Skeletal muscle satellite cell (primary cell): ENCODE data around the gene ZMPSTE24. TPM values are rescaled to one million over a fixed set of nuclear protein-coding genes. Genes with fewer than 3 reads are reported as not detected.
"Not testable (repeated sequence)": the region's sequence is repeated elsewhere in the genome, so short reads cannot be mapped to it uniquely, and the experiment has no call there.

Experiments
- H3K27me3 ChIP-seq: 2 replicates; pipeline ENCODE4 v1.7.0; 2013; ENCODE audit warnings: low read length; ENCODE audit not compliant: control insufficient read depth, insufficient read depth
- H3K36me3 ChIP-seq: 2 replicates; pipeline ENCODE4 v1.7.0; 2013; ENCODE audit warnings: mild to moderate bottlenecking, control low read depth, low read length; ENCODE audit not compliant: insufficient read depth
- H3K4me1 ChIP-seq: 2 replicates; pipeline ENCODE4 v1.7.0; 2013; ENCODE audit warnings: low read length; ENCODE audit not compliant: control insufficient read depth, insufficient read depth
- H3K4me2 ChIP-seq: 2 replicates; pipeline ENCODE4 v1.7.0; 2013; ENCODE audit warnings: mild to moderate bottlenecking, low read length
- H3K4me3 ChIP-seq: 2 replicates; pipeline ENCODE4 v1.7.0; 2013; ENCODE audit warnings: low read length
- H3K9ac ChIP-seq: 2 replicates; pipeline ENCODE4 v1.7.0; 2013; ENCODE audit warnings: mild to moderate bottlenecking, low read depth, low read length, moderate library complexity
- H3K9me3 ChIP-seq: replicated peaks from 2 replicates; pipeline ENCODE4 v1.7.0; 2013; ENCODE audit warnings: mild to moderate bottlenecking, control low read depth, low read length
- total RNA-seq: library from RNA; depleted of rRNA; stranded (reverse); fragments of >200 nt; gene quantifications from 2 replicates; pipeline ENCODE4 v1.2.3, GENCODE V29; 2012; rRNA removed

The ZMPSTE24 gene
- 66.2 and 66.6 TPM in 2 replicates for total RNA-seq

DNA sequence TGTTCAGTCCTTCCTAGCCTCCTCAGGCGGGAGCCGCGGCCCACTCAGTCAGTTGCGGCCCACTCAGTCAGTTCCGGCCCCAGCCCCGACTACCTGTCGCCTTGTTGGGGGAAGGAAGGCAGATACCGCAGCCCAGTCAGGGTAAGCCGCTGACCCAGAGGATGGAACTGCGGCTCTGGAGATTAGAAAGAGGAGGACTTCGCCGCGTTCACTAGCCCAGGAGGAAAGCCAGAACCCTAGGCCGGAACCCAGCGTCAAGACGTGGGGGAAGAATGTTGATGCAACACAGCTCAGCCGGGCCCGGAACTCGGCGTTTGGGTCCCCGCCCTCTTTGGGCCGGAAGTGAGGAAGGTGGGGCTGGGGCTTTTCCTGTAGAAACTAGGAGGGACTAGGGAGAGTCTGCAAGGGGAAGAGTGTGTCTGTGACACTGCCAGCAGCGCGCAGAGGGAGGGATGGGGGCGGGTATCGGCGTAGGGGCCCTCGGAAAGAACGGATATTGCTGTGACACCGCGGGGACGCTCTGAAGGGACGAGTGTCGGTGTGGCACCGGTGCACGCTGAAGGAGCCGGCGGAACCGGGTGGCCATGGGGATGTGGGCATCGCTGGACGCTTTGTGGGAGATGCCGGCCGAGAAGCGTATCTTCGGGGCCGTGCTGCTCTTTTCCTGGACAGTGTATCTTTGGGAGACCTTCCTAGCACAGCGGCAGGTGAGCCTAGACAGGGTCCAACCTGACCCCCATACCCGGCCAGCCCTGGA lies at the start of gene ZMPSTE24:
Gene ZMPSTE24, plus strand, starts transcription at position 549 of the 757 bp plus-strand sequence. Its CDS starts 36 bp downstream, at position 585.
- no peaks in the 10 kb centered on the region for H3K27me3 ChIP-seq
- H3K9ac ChIP-seq = peak within 1 kb of the TSS; percentile 97
- peaks cover 26% of the 10 kb centered on the region for H3K36me3 ChIP-seq
- peak within 1 kb of the TSS; percentile 83 for H3K4me2 ChIP-seq
- H3K4me3 ChIP-seq = peak within 1 kb of the TSS; percentile 96
- peaks cover 10% of the 10 kb centered on the region for H3K4me1 ChIP-seq
- no peaks in the 10 kb centered on the region for H3K9me3 ChIP-seq

DNA sequence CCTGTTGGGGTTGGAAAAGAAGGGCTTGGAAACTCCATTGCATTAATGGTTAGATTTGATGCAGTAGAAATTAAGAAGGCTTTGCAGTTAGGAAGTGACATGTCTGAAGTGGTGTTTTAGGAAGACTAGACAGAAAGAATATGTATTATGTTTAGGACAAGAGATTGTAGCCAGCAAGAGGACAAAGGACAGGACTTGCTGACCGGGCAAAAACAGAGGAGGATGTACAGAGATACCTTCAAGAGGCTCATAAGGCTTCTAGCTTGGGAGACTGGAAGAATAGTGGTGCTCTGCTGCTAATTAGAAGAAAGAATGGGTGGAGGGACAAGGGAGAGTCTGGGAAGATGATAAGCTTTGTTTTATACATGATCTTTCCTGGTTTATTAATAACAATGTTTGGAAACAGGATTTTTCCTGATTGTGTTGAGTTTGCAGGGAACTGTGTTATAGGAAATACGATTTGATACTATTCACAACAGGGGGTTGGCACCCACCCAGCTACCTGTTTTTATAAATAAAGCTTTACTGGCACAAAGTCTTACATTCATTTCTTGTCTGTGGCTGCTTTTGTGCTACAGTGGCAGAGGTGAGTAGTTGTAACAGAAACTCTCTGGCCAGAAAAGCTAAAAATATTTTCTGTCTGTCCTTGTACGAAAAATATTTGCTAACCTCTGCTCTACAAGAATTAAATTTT lies 47.4 kb upstream of the ZMPSTE24 start:
- Histone ChIP-seq H3K9ac (no peak overlapping the region), H3K4me1 (no peaks in the 10 kb centered on the region), H3K4me2 (no peak overlapping the region), H3K36me3 (peaks cover 27% of the 10 kb centered on the region), H3K27me3 (no peaks in the 10 kb centered on the region), H3K4me3 (no peak overlapping the region), H3K9me3 (no peaks in the 10 kb centered on the region)

DNA sequence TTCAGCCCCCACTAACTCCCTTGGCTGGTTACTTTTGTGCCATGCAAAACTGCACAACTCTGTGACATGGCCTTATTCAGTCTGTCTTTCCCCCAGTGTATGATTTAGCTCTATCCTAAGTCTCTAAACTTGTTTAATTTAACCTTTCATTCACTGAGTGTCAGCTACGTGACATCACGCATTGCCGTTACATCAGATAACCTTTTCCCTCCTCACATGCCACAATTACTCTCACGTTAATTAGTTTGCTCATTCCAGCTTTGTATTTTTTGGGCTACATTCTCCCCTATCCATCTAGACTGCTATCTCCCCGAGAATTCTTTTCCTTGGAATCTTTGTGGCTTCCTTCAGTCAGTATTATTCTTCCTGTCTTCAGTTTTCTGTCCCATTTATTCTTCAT lies 39.7 kb upstream of the ZMPSTE24 start:
- Histone ChIP-seq H3K27me3 (no peaks in the 10 kb centered on the region), H3K36me3 (peaks cover 22% of the 10 kb centered on the region), H3K9me3 (no peaks in the 10 kb centered on the region), H3K4me3 (no peak overlapping the region), H3K9ac (no peak overlapping the region), H3K4me1 (no peaks in the 10 kb centered on the region), H3K4me2 (no peak overlapping the region)

DNA sequence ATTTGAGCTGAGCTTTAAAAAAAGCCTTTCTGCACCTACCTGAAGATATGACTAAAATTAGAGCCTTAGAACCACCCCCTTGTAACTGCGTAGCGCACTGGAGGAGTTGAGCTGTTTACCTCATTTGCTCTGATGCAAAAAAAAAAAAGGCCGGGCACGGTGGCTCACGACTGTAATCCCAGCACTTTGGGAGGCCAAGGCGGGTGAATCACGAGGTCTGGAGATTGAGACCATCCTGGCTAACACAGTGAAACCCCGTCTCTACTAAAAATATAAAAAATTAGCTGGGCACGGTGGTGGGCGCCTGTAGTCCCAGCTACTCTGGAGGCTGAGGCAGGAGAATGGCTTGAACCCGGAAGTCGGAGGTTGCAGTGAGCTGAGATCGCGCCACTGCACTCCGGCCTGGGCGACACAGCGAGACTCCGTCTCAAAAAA lies 36.5 kb upstream of the ZMPSTE24 start:
- H3K9ac ChIP-seq, H3K27me3 ChIP-seq, H3K4me1 ChIP-seq, H3K9me3 ChIP-seq, H3K4me3 ChIP-seq, H3K4me2 ChIP-seq: not testable (repeated sequence)
- H3K36me3 ChIP-seq = peaks cover 18% of the 10 kb centered on the region

DNA sequence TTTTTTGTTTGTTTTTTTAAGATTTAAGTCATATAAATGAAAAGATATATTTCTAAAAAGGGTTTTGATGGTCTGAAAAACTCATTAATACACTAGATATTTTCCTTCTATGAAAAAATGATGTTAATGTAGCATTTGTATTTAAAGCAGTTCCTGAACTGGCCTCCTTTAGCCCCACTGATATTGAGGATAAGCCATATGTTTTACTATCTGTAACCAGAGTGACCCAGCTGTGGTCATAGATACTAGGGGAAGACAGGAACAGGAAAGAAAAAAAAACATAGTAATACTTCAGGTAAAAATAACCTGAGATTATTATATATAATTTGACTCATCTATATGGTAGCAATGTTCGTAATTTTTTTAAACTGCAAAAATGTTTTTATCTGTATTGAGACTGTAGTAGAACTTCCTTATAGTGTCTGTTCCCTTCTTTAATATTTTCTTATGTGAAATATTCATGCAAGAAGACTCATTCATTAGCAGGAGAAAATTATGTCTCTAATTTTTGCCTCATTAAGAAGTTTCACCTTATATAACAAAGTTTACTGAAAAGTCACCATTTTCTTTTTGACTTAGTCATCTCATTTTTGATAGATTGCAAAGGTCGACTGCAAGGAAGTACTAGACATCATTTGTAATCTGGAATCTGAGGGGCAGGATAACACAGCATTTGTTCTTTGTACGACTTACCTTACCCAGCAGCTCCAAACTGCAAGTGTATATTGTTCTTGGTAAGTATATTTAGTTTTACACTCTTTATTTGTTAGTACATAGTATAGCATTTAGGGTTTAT lies 35.9 kb upstream of the ZMPSTE24 start:
- H3K4me1 ChIP-seq = no peaks in the 10 kb centered on the region
- H3K27me3 ChIP-seq = no peaks in the 10 kb centered on the region
- peaks cover 18% of the 10 kb centered on the region for H3K36me3 ChIP-seq
- no peaks in the 10 kb centered on the region for H3K9me3 ChIP-seq
- H3K4me2 ChIP-seq = no peak overlapping the region
- H3K4me3 ChIP-seq = no peak overlapping the region
- no peak overlapping the region for H3K9ac ChIP-seq

GRCh38 chr1:40224040-40224439 lies 34.0 kb upstream of the ZMPSTE24 start:
- Histone ChIP-seq H3K9ac (no peak overlapping the region), H3K4me3 (no peak overlapping the region), H3K36me3 (peaks cover 12% of the 10 kb centered on the region), H3K27me3 (no peaks in the 10 kb centered on the region), H3K4me2 (no peak overlapping the region), H3K9me3 (no peaks in the 10 kb centered on the region), H3K4me1 (no peaks in the 10 kb centered on the region)

- Histone ChIP-seq H3K4me3 (no peak overlapping the region), H3K4me2 (no peak overlapping the region), H3K4me1 (no peaks in the 10 kb centered on the region), H3K36me3 (peaks cover 12% of the 10 kb centered on the region), H3K27me3 (no peaks in the 10 kb centered on the region), H3K9ac (no peak overlapping the region), H3K9me3 (no peaks in the 10 kb centered on the region)
These were observed 31.8 kb upstream of the ZMPSTE24 start for GRCh38 chr1:40226192-40226591.

DNA sequence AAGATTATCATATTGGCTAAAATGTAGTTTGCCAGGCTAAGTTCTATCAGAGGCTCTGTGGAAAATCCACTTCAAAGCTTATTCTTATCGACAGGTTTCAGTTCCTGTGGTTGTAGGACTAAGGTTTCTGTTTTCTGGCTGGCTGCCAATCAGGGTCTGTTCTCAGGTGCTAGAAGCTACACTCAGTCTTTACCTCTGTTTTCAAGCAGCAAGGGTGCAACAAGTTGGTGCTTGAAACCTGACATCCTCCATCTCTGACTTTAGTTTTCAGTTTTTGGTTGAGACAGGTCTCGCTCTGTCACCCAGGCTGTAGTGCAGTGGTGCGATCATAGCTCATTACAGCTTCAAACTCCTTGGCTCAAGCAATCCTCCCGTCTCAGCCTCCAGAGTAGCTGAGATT lies 25.6 kb upstream of the ZMPSTE24 start:
- peaks cover 38% of the 10 kb centered on the region for H3K36me3 ChIP-seq
- H3K4me2 ChIP-seq = no peak overlapping the region
- no peaks in the 10 kb centered on the region for H3K4me1 ChIP-seq
- no peaks in the 10 kb centered on the region for H3K9me3 ChIP-seq
- no peak overlapping the region for H3K4me3 ChIP-seq
- H3K27me3 ChIP-seq = no peaks in the 10 kb centered on the region
- H3K9ac ChIP-seq = no peak overlapping the region

DNA sequence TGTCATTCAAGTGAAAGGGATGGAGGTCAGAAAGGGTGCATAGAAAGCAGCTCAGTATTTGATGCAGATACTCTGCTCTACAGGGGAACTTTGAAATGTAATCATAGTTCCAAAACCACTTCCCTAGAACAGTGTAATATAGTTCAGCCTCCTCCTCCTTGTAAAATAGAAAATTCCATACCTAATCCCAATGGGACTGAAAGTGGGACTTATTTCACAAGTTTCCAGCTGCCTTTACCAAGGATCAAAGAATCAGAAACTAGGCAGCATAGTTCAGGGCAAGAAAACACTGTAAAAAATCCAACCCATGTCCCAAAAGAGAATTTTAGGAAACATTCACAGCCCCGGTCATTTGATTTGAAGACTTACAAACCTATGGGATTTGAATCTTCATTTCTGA lies 18.4 kb upstream of the ZMPSTE24 start:
- peaks cover 44% of the 10 kb centered on the region for H3K36me3 ChIP-seq
- H3K9ac ChIP-seq = no peak overlapping the region
- H3K4me3 ChIP-seq = no peak overlapping the region
- no peaks in the 10 kb centered on the region for H3K9me3 ChIP-seq
- H3K4me1 ChIP-seq = peaks cover 26% of the 10 kb centered on the region
- H3K27me3 ChIP-seq = no peaks in the 10 kb centered on the region
- no peak overlapping the region for H3K4me2 ChIP-seq

GRCh38 chr1:40240390-40240789 lies 17.6 kb upstream of the ZMPSTE24 start:
- Histone ChIP-seq H3K4me2 (no peak overlapping the region), H3K27me3 (no peaks in the 10 kb centered on the region), H3K9ac (no peak overlapping the region), H3K36me3 (peaks cover 42% of the 10 kb centered on the region), H3K4me1 (peaks cover 31% of the 10 kb centered on the region), H3K4me3 (no peak overlapping the region), H3K9me3 (no peaks in the 10 kb centered on the region)

GRCh38 chr1:40241362-40241761 lies 16.7 kb upstream of the ZMPSTE24 start:
- peak overlapping the region; percentile 16 for H3K9ac ChIP-seq
- peaks cover 31% of the 10 kb centered on the region for H3K4me1 ChIP-seq
- no peak overlapping the region for H3K4me3 ChIP-seq
- H3K9me3 ChIP-seq = no peaks in the 10 kb centered on the region
- peak overlapping the region; percentile 63 for H3K4me2 ChIP-seq
- H3K27me3 ChIP-seq = no peaks in the 10 kb centered on the region
- H3K36me3 ChIP-seq = peaks cover 32% of the 10 kb centered on the region
